RWPE1 (cell line): ENCODE data around the gene TMEM100.

Experiments
- CTCF ChIA-PET: fragments of 350-600 bp; sonication (Branson Sonifier 250); formaldehyde crosslinking; extraction: SDS; loops from one replicate; lab custom pipeline; 2021; lab: Yijun Ruan, JAX
- POLR2A ChIA-PET: fragments of 400-600 bp; formaldehyde crosslinking; extraction: SDS; loops from one replicate; lab custom pipeline; 2020; ENCODE audit warnings: antibody characterized with exemption; ENCODE audit not compliant: low non-redundant PET; lab: Yijun Ruan, JAX
- DNase-seq: peaks from one replicate; pipeline ENCODE4 v3.0.0; 2012; ENCODE audit warnings: low spot score
- H3K27ac ChIP-seq: fragments of 450-650 bp; 2 replicates; pipeline ENCODE4 v1.5.1; 2017
- TF ChIP-seq, protein P1 (sequence below): fragments of 450-650 bp; conservative IDR thresholded peaks from 2 replicates; pipeline ENCODE4 v1.5.1; 2017; ENCODE audit warnings: low read depth, mild to moderate bottlenecking

Gene TMEM100

GRCh38 chr17:55764610-55765009, 41.9 kb upstream of the TMEM100 start:
- TF ChIP-seq, protein P1, sequence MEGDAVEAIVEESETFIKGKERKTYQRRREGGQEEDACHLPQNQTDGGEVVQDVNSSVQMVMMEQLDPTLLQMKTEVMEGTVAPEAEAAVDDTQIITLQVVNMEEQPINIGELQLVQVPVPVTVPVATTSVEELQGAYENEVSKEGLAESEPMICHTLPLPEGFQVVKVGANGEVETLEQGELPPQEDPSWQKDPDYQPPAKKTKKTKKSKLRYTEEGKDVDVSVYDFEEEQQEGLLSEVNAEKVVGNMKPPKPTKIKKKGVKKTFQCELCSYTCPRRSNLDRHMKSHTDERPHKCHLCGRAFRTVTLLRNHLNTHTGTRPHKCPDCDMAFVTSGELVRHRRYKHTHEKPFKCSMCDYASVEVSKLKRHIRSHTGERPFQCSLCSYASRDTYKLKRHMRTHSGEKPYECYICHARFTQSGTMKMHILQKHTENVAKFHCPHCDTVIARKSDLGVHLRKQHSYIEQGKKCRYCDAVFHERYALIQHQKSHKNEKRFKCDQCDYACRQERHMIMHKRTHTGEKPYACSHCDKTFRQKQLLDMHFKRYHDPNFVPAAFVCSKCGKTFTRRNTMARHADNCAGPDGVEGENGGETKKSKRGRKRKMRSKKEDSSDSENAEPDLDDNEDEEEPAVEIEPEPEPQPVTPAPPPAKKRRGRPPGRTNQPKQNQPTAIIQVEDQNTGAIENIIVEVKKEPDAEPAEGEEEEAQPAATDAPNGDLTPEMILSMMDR = no peak
- ChIA-PET CTCF (interaction anchor here (1.0 kb wide), 1 partner anchor 237 kb away, joined by 4 read pairs; no protein-coding TSS in a partner anchor), POLR2A (no interaction called here)
- no peak for DNase-seq
- H3K27ac ChIP-seq = no peak overlapping the region

DNA sequence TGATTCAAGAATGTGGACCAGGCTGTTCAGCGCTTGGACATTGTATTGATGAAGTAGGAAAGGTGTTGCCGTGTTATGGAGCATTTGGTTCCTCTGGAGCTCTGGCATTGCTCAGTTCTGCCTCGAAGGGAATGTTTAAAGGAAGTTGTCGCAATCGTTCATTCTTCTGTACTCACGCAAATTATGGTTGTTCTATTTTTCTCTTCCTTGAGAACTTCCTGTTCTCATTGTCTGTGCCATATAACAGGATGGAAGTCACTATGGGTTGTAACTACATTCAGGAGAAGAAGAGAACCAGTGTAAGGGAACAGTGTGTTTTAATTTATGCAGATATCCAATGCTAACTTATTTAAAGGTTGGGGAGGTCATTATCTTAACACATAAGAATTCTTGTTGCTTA, 41.2 kb upstream of the TMEM100 start:
- ChIA-PET CTCF (interaction anchor here (1.0 kb wide), 1 partner anchor 236 kb away, joined by 4 read pairs; no protein-coding TSS in a partner anchor), POLR2A (no interaction called here)
- TF ChIP-seq, protein P1 = no peak
- no peak overlapping the region for H3K27ac ChIP-seq
- no peak for DNase-seq

GRCh38 chr17:55762086-55762858, 39.6 kb upstream of the TMEM100 start:
- no peak overlapping the region for H3K27ac ChIP-seq
- DNase-seq = no peak
- ChIA-PET POLR2A (no interaction called here), CTCF (no interaction called here)
- TF ChIP-seq, protein P1 = no peak

GRCh38 chr17:55760643-55761355, 38.1 kb upstream of the TMEM100 start:
- H3K27ac ChIP-seq = no peak overlapping the region
- ChIA-PET POLR2A (no interaction called here), CTCF (interaction anchor here (0.6 kb wide), 1 partner anchor 1140 kb away, joined by 3 read pairs; no protein-coding TSS in a partner anchor)
- DNase-seq = no peak
- TF ChIP-seq, protein P1 = no peak

DNA sequence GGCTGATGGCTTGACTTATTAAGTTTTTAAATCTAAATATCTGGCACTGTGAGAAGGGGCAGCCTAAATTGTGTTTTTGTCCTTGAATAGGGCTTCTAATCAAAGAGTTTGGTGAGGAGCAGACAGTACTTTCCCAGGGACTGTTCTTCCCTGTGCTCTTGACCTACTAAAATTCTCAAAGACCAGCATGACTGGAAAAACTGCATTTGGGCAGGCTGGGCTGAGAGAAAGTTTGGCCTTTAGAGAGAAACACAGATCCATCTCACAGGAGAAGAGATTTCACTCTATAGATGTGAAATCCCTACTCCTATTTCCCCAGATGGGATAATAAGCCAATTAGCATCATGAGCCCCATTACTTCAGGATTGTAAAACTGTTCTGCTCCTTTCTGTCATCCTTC, 35.5 kb upstream of the TMEM100 start:
- DNase-seq = no peak
- CTCF ChIA-PET = no interaction called here
- H3K27ac ChIP-seq = no peak overlapping the region
- TF ChIP-seq, protein P1 = no peak
- POLR2A ChIA-PET = no interaction called here

- no peak for DNase-seq
- POLR2A ChIA-PET = no interaction called here
- TF ChIP-seq, protein P1 = no peak
- CTCF ChIA-PET = no interaction called here
- H3K27ac ChIP-seq = no peak overlapping the region
These were observed 35.0 kb upstream of the TMEM100 start for GRCh38 chr17:55757659-55758058.
